ENCODE data around the gene CD19. TPM values are rescaled to one million over a fixed set of nuclear protein-coding genes. Genes with fewer than 3 reads are reported as not detected.
"Not testable (repeated sequence)": the region's sequence is repeated elsewhere in the genome, so short reads cannot be mapped to it uniquely, and the experiment has no call there.

CD19 gene
- 0.20 TPM in 1 of 2 replicates, not detected in the other for total RNA-seq

GRCh38 chr16:28931801-28932225, at the start of gene CD19:
TSS of gene CD19 (plus strand) at chr16:28931971. CDS start at chr16:28932001, 30 bp downstream.
- DNase-seq (ENCODE audit: low read depth in 2 of 2) = no peak

DNA sequence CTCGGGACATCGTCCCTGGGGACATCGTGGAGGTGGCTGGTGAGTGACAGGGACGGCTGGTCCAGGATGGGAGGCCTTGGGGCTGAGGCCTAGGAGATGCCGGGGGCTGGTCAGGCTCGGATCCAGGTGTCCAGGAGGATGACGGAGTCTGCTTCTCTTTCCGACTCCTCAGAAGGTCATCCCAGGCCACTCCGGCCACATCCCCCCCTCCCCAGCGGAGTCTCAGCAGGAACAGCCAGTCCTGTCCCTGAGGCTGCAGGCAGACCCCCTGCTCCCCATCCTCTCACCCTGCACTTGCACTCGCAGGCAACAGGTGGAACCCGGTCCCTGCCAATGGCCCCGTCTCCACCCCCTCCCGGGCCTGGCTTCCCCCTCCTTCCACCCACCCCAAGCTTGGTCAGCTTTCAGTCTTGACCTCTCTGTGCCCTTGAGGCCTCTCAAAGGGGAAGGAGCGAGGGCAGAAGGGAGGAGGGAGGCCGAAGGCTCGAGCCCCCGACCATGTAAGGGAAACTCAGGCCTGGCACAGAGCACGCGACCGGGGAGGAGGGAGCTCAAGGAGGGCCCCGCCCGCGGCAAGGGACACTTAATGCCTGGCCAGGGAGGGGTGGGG, 49.1 kb upstream of the CD19 start:
- no peak for DNase-seq (ENCODE audit: low read depth in 2 of 2)

DNA sequence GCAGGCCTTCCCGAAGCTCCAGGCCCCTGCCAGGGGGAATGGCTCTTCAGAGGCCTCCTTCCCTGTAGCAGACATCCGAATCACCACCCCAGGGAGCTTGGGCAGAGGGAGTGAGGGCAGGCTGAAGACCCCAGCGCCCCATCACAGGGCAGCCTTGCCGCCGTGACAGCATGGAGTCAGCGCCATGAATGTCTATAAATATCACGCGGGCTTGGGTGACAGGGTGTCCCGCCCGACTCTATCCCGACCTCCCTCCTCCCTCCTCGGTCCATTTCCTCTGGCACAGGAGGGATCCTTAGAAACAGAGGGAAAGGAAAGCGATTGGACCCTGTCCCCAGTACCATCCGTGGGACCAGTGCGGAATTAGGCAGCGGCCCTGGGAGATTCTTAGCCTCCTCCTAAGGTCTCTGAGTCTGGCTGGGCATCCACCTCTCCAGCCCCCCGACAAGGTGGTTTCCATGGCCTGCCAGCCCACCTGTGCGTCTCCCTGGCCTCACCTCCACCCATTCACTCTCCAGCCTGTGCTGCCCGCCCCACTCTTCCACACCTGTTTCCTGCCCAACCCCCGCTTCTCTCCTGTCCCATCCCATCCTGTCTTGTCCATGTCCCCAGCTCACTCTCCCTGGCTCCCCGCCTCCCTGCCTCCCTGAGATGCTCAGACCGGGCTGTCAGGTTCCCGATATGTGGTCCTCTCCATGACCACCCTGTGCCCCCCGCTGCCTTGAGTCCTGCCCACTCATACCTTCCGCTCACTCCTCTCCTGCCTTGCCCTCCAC, 48.4 kb upstream of the CD19 start:
- DNase-seq (ENCODE audit: low read depth in 2 of 2) = no peak

GRCh38 chr16:28884045-28884444, 47.7 kb upstream of the CD19 start:
- no peak for DNase-seq (ENCODE audit: low read depth in 2 of 2)

DNA sequence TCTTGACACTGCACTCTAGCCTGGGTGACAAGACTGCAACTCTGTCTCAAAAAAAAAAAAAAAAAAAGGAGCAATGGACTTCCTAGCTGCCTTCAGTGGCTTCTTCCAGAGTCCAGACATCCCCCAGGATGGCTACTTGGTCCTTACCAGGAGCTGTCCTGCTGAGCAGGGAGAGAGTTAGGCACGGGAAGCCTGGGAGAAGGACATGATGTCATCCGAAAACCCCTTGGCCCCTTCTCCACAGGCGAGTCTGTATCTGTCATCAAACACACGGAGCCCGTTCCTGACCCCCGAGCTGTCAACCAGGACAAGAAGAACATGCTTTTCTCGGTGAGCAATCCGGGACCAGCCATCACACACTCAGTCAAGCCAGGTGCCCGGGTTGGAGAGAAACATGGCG, 44.8 kb upstream of the CD19 start:
- DNase-seq (ENCODE audit: low read depth in 2 of 2) = no peak

GRCh38 chr16:28890355-28890754, 41.4 kb upstream of the CD19 start:
- DNase-seq (ENCODE audit: low read depth in 2 of 2) = not testable (repeated sequence)

DNA sequence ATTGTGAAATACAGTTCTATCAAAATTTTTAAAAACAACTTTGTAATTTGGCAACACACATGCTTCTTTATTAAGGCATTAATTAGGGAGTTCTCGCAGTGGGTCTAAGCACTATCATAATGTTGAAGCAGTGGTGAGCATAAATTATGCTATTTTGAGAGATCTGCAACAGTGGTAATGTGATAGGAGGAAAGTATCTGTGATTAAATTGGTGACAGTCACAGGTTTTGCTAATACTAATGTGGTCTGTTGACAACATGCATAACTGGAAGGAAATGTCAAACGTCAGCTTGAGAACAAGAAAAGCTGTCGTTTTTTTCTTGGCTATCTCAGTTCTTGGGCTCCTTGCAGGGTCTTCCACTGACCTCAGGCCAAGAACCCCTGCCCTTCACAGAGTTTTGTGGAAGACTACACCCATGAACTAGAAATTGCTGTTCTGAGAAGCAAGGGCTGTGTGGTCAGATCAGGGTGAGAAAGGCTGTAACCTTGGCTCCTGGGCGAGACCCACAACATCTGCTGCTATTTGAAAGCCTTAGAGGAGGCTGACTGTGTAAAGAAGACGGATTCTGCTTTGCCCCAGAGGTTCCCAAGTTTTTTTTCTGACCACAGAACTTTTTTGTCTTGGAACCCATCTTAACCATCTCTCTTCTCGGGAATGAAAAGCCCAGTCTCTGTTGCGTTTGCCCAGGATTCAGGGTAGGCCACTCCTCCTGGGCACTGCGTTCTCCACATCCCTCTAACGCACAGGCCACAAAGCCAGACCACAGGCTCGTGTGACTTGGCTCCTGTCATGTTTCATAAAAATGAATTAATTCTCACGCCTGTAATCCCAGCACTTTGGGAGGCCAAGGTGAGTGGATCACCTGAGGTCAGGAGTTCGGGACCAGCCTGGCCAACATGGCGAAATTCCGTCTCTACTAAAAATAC, 39.5 kb upstream of the CD19 start:
- DNase-seq (ENCODE audit: low read depth in 2 of 2) = no peak

- DNase-seq (ENCODE audit: low read depth in 2 of 2) = no peak
These were observed 38.5 kb upstream of the CD19 start for GRCh38 chr16:28893291-28893690.

GRCh38 chr16:28895609-28896008, 36.2 kb upstream of the CD19 start:
- no peak for DNase-seq (ENCODE audit: low read depth in 2 of 2)

- DNase-seq (ENCODE audit: low read depth in 2 of 2) = no peak
These were observed 33.9 kb upstream of the CD19 start for GRCh38 chr16:28897826-28898225.

- no peak for DNase-seq (ENCODE audit: low read depth in 2 of 2)
These were observed 33.5 kb upstream of the CD19 start for GRCh38 chr16:28898266-28898665.

- no peak for DNase-seq (ENCODE audit: low read depth in 2 of 2)
These were observed 32.8 kb upstream of the CD19 start for GRCh38 chr16:28898942-28899341.

- no peak for DNase-seq (ENCODE audit: low read depth in 2 of 2)
These were observed 31.7 kb upstream of the CD19 start for GRCh38 chr16:28899882-28900590.

DNA sequence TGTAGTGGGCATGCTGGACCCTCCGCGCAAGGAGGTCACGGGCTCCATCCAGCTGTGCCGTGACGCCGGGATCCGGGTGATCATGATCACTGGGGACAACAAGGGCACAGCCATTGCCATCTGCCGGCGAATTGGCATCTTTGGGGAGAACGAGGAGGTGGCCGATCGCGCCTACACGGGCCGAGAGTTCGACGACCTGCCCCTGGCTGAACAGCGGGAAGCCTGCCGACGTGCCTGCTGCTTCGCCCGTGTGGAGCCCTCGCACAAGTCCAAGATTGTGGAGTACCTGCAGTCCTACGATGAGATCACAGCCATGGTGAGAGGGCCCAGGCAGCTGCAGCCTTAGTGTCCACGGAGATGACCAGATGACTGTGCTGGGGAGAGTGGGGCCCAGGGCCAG, 31.2 kb upstream of the CD19 start:
- DNase-seq (ENCODE audit: low read depth in 2 of 2) = no peak

- DNase-seq (ENCODE audit: low read depth in 2 of 2) = no peak
These were observed 29.9 kb upstream of the CD19 start for GRCh38 chr16:28901862-28902261.

DNA sequence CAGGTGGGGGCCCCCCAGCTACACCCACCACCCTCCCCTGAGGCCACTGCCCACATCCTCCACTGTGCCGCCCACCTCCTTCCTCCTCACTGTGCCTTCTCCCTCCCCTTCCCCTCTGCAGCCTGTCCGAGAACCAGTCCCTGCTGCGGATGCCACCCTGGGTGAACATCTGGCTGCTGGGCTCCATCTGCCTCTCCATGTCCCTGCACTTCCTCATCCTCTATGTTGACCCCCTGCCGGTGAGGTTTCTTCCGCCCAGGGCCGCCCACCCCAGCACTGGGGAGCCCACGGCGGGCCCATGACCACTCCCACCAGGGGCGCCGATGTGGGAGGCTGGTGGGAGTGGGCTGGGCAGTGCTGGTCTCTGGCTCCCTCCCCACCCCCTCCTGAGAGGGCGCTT, 28.9 kb upstream of the CD19 start:
- no peak for DNase-seq (ENCODE audit: low read depth in 2 of 2)

- DNase-seq (ENCODE audit: low read depth in 2 of 2) = no peak
These were observed 28.3 kb upstream of the CD19 start for GRCh38 chr16:28903344-28904042.

- DNase-seq (ENCODE audit: low read depth in 2 of 2) = no peak
These were observed 27.4 kb upstream of the CD19 start for GRCh38 chr16:28904363-28904762.

GRCh38 chr16:28904828-28905227, 26.9 kb upstream of the CD19 start:
- DNase-seq (ENCODE audit: low read depth in 2 of 2) = no peak

GRCh38 chr16:28905229-28905754, 26.5 kb upstream of the CD19 start:
- DNase-seq (ENCODE audit: low read depth in 2 of 2) = no peak

All from lung microvascular endothelial cell (primary cell).